ENCODE results near the gene CARMIL3.

CARMIL3 gene

DNA sequence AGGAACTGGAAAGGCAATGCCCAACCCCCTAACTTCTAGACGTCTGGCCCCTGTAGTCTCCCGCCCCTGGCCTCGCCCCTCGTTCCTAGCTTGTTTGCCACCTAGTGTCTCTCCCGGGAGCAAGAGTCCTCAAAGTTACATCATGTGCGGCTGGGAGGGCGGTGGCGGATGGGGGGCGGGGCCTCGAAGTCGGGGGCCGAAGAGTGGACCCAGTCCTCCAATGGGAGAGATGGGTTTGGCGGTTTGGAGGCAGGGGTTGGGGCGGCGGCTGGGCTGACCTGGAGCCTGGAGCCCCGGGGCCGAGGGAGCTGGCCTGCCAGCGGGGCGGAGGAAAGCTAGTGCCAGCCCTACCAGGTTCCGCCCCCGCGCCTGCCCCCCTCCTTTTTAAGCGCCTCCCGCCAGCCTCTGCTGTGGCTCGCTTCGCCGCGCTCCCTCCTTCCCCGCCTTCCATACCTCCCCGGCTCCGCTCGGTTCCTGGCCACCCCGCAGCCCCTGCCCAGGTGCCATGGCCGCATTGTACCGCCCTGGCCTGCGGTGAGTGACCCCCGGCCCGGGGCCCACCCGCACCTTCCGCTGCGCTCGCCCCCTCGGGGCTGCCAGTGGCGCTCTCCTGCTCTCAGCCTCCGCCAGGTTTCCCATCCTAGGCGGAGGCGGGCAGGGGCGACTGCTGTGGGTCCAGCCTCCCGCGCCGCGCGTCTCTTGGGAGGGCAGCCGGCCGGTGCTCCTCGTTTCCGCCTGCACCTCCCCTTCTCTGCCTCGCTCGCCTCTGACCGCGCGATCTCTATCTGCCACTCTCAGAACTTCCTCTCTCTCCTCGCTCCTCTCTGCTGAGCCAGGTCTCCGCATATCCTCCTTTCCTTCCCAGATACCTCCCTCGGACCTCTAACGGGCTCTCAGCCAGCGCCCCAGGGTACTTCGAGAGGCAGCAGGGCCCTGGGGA is 42.4 kb downstream of the CARMIL3 start, which contains the start of gene PCK2:
Gene PCK2, plus strand, starts transcription at position 411 of the 940 bp plus-strand sequence. Its CDS starts 95 bp downstream, at position 506.
- H3K4me1 ChIP-seq (ENCODE audit: insufficient read depth, low read length), result peaks cover 8% of the 10 kb centered on the region; the same call in 1 of the 2 replicates

GRCh38 chr14:24094841-24095270 is 43.0 kb downstream of the CARMIL3 start:
- Histone ChIP-seq H3K9me3 (ENCODE audit: insufficient read depth, low read depth, low read length) (no peaks in the 10 kb centered on the region), H3K4me3 (ENCODE audit: low read length) (peak overlapping the region; percentile 90), H3K27ac (ENCODE audit: low read length) (peak overlapping the region; percentile 22), H3K9ac (ENCODE audit: low read depth, low read length) (peak overlapping the region; percentile 94), H3K36me3 (ENCODE audit: insufficient read depth, low read depth, low read length) (peaks cover 29% of the 10 kb centered on the region), H3K27me3 (ENCODE audit: insufficient read depth, low read length) (peaks cover 8% of the 10 kb centered on the region), H3K4me1 (ENCODE audit: insufficient read depth, low read length) (peaks cover 8% of the 10 kb centered on the region; the same call in 1 of the 2 replicates)

More for the DNA sequence above, 42.4 kb downstream of the CARMIL3 start, which contains the start of gene PCK2:
- Histone ChIP-seq H3K4me3 (ENCODE audit: low read length) (peak within 1 kb of the TSS; percentile 90), H3K36me3 (ENCODE audit: insufficient read depth, low read depth, low read length) (peaks cover 22% of the 10 kb centered on the region), H3K27me3 (ENCODE audit: insufficient read depth, low read length) (peaks cover 8% of the 10 kb centered on the region), H3K9ac (ENCODE audit: low read depth, low read length) (peak within 1 kb of the TSS; percentile 94), H3K27ac (ENCODE audit: low read length) (peak within 1 kb of the TSS; percentile 93), H3K9me3 (ENCODE audit: insufficient read depth, low read depth, low read length) (no peaks in the 10 kb centered on the region)

GRCh38 chr14:24095271-24096068 is 43.7 kb downstream of the CARMIL3 start:
- H3K9ac ChIP-seq (ENCODE audit: low read depth, low read length), result peak overlapping the region; percentile 94
- peaks cover 8% of the 10 kb centered on the region for H3K27me3 ChIP-seq (ENCODE audit: insufficient read depth, low read length)
- H3K4me1 ChIP-seq (ENCODE audit: insufficient read depth, low read length), result peaks cover 8% of the 10 kb centered on the region; the same call in 1 of the 2 replicates
- no peaks in the 10 kb centered on the region for H3K9me3 ChIP-seq (ENCODE audit: insufficient read depth, low read depth, low read length)
- H3K4me3 ChIP-seq (ENCODE audit: low read length), result peak overlapping the region; percentile 90
- H3K27ac ChIP-seq (ENCODE audit: low read length), result peak overlapping the region; percentile 22
- peaks cover 35% of the 10 kb centered on the region for H3K36me3 ChIP-seq (ENCODE audit: insufficient read depth, low read depth, low read length)

GRCh38 chr14:24096545-24097181 is 44.9 kb downstream of the CARMIL3 start:
- Histone ChIP-seq H3K4me3 (ENCODE audit: low read length) (no peak overlapping the region), H3K27ac (ENCODE audit: low read length) (no peak overlapping the region), H3K9ac (ENCODE audit: low read depth, low read length) (no peak overlapping the region), H3K9me3 (ENCODE audit: insufficient read depth, low read depth, low read length) (no peaks in the 10 kb centered on the region), H3K36me3 (ENCODE audit: insufficient read depth, low read depth, low read length) (peaks cover 45% of the 10 kb centered on the region), H3K4me1 (ENCODE audit: insufficient read depth, low read length) (peaks cover 8% of the 10 kb centered on the region; the same call in 1 of the 2 replicates), H3K27me3 (ENCODE audit: insufficient read depth, low read length) (peaks cover 8% of the 10 kb centered on the region)

GRCh38 chr14:24098229-24098926 is 46.6 kb downstream of the CARMIL3 start:
- H3K4me1 ChIP-seq (ENCODE audit: insufficient read depth, low read length), result peaks cover 8% of the 10 kb centered on the region; the same call in 1 of the 2 replicates
- no peak overlapping the region for H3K4me3 ChIP-seq (ENCODE audit: low read length)
- peaks cover 58% of the 10 kb centered on the region for H3K36me3 ChIP-seq (ENCODE audit: insufficient read depth, low read depth, low read length)
- H3K9me3 ChIP-seq (ENCODE audit: insufficient read depth, low read depth, low read length), result no peaks in the 10 kb centered on the region
- no peak overlapping the region for H3K27ac ChIP-seq (ENCODE audit: low read length)
- H3K9ac ChIP-seq (ENCODE audit: low read depth, low read length), result no peak overlapping the region
- no peaks in the 10 kb centered on the region for H3K27me3 ChIP-seq (ENCODE audit: insufficient read depth, low read length)

- Histone ChIP-seq H3K27me3 (ENCODE audit: insufficient read depth, low read length) (no peaks in the 10 kb centered on the region), H3K9ac (ENCODE audit: low read depth, low read length) (no peak overlapping the region), H3K4me3 (ENCODE audit: low read length) (no peak overlapping the region), H3K4me1 (ENCODE audit: insufficient read depth, low read length) (peaks cover 4% of the 10 kb centered on the region; the same call in 1 of the 2 replicates), H3K27ac (ENCODE audit: low read length) (no peak overlapping the region), H3K9me3 (ENCODE audit: insufficient read depth, low read depth, low read length) (peaks cover 4% of the 10 kb centered on the region; the same call in 1 of the 2 replicates), H3K36me3 (ENCODE audit: insufficient read depth, low read depth, low read length) (peaks cover 66% of the 10 kb centered on the region)
Measured at GRCh38 chr14:24098927-24099813, 47.4 kb downstream of the CARMIL3 start.

- Histone ChIP-seq H3K4me1 (ENCODE audit: insufficient read depth, low read length) (peaks cover 4% of the 10 kb centered on the region; the same call in 1 of the 2 replicates), H3K27me3 (ENCODE audit: insufficient read depth, low read length) (no peaks in the 10 kb centered on the region), H3K4me3 (ENCODE audit: low read length) (no peak overlapping the region), H3K9ac (ENCODE audit: low read depth, low read length) (no peak overlapping the region), H3K36me3 (ENCODE audit: insufficient read depth, low read depth, low read length) (peaks cover 67% of the 10 kb centered on the region), H3K9me3 (ENCODE audit: insufficient read depth, low read depth, low read length) (peaks cover 4% of the 10 kb centered on the region; the same call in 1 of the 2 replicates), H3K27ac (ENCODE audit: low read length) (no peak overlapping the region)
Measured at GRCh38 chr14:24100197-24100981, 48.6 kb downstream of the CARMIL3 start.

- no peak overlapping the region for H3K4me3 ChIP-seq (ENCODE audit: low read length)
- H3K27me3 ChIP-seq (ENCODE audit: insufficient read depth, low read length), result no peaks in the 10 kb centered on the region
- H3K9me3 ChIP-seq (ENCODE audit: insufficient read depth, low read depth, low read length), result peaks cover 4% of the 10 kb centered on the region; the same call in 1 of the 2 replicates
- H3K36me3 ChIP-seq (ENCODE audit: insufficient read depth, low read depth, low read length), result peaks cover 67% of the 10 kb centered on the region
- H3K27ac ChIP-seq (ENCODE audit: low read length), result no peak overlapping the region
- H3K4me1 ChIP-seq (ENCODE audit: insufficient read depth, low read length), result no peaks in the 10 kb centered on the region
- H3K9ac ChIP-seq (ENCODE audit: low read depth, low read length), result no peak overlapping the region
Measured at GRCh38 chr14:24100982-24101494, 49.2 kb downstream of the CARMIL3 start.

GRCh38 chr14:24102357-24103048 is 50.7 kb downstream of the CARMIL3 start:
- peaks cover 59% of the 10 kb centered on the region for H3K36me3 ChIP-seq (ENCODE audit: insufficient read depth, low read depth, low read length)
- no peak overlapping the region for H3K4me3 ChIP-seq (ENCODE audit: low read length)
- H3K9ac ChIP-seq (ENCODE audit: low read depth, low read length), result no peak overlapping the region
- H3K27ac ChIP-seq (ENCODE audit: low read length), result no peak overlapping the region
- H3K27me3 ChIP-seq (ENCODE audit: insufficient read depth, low read length), result no peaks in the 10 kb centered on the region
- no peaks in the 10 kb centered on the region for H3K4me1 ChIP-seq (ENCODE audit: insufficient read depth, low read length)
- H3K9me3 ChIP-seq (ENCODE audit: insufficient read depth, low read depth, low read length), result peaks cover 4% of the 10 kb centered on the region; the same call in 1 of the 2 replicates
